Measurements from ENCODE around the gene CHCHD5.

The CHCHD5 gene

GRCh38 chr2:112623913-112624777, 39.7 kb downstream of the CHCHD5 start:
- peak; percentile 50 to 59 for DNase-seq (ENCODE audit: low read depth in 2 of 2)

- no peak for DNase-seq (ENCODE audit: low read depth in 2 of 2)
These were observed 41.2 kb downstream of the CHCHD5 start for GRCh38 chr2:112625474-112626114.

- DNase-seq (ENCODE audit: low read depth in 2 of 2) = peak; percentile 36 to 38
These were observed 42.2 kb downstream of the CHCHD5 start for GRCh38 chr2:112626604-112627059.

- no peak for DNase-seq (ENCODE audit: low read depth in 2 of 2)
These were observed 42.9 kb downstream of the CHCHD5 start for GRCh38 chr2:112627060-112628040.

- no peak for DNase-seq (ENCODE audit: low read depth in 2 of 2)
These were observed 44.8 kb downstream of the CHCHD5 start for GRCh38 chr2:112629224-112629623.

GRCh38 chr2:112629823-112630222, 45.4 kb downstream of the CHCHD5 start:
- DNase-seq (ENCODE audit: low read depth in 2 of 2) = no peak

- DNase-seq (ENCODE audit: low read depth in 2 of 2) = no peak
These were observed 45.9 kb downstream of the CHCHD5 start for GRCh38 chr2:112630268-112630667.

GRCh38 chr2:112633708-112634107, 49.3 kb downstream of the CHCHD5 start:
- DNase-seq (ENCODE audit: low read depth in 2 of 2) = no peak

- no peak for DNase-seq (ENCODE audit: low read depth in 2 of 2)
These were observed 49.9 kb downstream of the CHCHD5 start for GRCh38 chr2:112634153-112634873.

- no peak for DNase-seq (ENCODE audit: low read depth in 2 of 2)
These were observed 50.4 kb downstream of the CHCHD5 start for GRCh38 chr2:112634874-112635157.

GRCh38 chr2:112636605-112637288, 52.3 kb downstream of the CHCHD5 start:
- no peak for DNase-seq (ENCODE audit: low read depth in 2 of 2)

GRCh38 chr2:112637289-112637660, 52.9 kb downstream of the CHCHD5 start:
- DNase-seq (ENCODE audit: low read depth in 2 of 2) = no peak

All from stimulated activated CD8-positive, alpha-beta memory T cell treated with anti-CD3 and anti-CD28 coated beads, Interleukin-15, amount 100 ng/mL, for 4 hours (primary cell).